GM15510 (cell line): Measurements from ENCODE around the gene ENPP7.

ENCODE experiments used
- POLR2A ChIP-seq: IDR thresholded peaks from 3 replicates; pipeline ENCODE4 v1.6.1; 2011; ENCODE audit warnings: borderline replicate concordance; ENCODE audit not compliant: insufficient read length; ENCODE audit errors: extremely low read depth

Gene ENPP7

DNA sequence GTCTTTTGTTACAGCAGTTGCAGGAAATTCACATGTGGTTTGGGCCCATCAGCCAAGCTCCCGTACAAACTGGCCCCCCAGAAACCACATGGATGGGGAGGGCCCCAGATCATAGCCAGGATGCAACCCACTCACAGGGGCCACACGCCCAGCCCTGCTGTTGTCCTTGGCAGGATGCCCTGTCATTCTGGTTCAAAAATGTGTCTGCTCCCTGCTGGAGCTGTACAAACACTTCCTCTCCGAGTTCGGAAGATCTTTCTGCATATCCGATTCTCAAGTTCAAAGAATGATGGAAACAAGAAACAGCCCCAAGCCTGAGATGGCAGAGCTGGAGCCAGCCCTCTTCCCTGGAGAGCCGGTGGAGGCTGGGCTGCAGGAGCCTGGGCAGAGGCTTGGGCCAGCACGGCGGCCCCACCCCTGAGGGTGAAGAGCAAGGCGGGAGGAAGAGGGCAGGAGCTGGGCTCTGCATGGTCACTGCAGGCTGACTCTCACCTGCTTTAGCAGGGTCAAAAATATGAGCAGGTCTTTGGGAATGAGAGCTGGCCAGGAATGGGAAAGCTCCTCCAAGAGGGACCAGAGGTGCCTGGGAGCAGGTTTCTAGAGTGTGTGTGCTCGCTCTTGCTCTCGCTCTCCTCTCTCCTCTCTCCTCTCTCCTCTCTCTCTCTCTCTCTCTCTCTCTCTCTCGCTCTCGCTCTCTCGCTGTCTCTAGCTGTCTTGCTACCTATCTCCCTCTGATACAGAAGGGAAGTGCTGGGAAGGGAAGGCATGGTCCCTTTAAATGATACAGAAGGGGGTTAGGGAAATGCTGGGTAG lies 34.7 kb upstream of the ENPP7 start:
- TF ChIP-seq POLR2A: no peak

DNA sequence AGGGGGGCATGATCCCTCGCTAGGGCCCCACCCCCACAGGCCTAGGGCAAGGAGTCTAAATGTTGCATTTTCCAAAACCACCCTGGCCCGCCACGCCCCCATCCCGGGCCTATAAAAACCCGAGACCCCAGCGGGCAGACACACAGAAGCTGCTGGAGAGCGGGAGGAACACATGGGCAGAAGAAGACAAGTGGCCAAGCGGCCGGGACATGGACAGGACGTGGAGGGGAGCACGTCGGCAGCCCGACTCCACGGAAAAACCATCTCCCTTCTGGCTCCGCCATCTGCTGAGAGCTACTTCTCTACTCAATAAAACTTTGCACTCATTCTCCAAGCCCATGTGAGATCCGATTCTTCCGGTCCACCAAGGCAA lies 34.1 kb upstream of the ENPP7 start:
- TF ChIP-seq POLR2A: no peak

DNA sequence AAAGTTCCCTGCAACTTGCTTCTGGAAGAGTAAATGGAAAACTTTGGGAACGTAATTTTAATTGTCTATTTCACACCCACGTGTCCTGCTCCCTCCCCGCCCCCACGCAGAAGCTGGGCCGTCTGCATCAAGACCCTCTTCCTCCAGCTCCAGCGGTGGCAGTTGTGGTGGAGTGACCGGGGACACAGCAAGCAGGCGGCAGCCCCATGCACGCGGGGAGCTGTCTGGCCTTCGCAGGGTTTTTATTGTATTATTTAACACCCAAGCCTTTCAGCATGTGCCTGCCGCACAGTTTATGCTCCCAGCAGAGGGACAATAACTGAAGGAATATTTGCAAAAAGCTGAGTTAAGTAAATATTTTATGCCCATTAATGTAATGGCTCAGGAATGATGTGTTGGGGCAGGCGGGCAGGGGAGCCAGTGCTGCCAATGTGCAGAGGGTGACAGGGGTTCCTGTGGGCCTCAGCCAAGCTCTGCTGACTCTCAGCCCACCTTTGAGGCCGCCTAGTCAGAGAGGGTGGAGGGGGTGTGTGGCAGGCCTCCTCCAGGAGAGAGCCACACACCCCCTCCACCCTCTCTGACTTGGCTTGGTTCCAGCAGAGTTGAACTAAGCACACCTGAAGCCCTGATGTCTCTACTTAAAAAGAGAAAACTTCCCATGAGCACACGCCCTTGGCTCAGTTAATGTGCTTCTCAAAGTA lies 32.4 kb upstream of the ENPP7 start:
- no peak for TF ChIP-seq POLR2A

DNA sequence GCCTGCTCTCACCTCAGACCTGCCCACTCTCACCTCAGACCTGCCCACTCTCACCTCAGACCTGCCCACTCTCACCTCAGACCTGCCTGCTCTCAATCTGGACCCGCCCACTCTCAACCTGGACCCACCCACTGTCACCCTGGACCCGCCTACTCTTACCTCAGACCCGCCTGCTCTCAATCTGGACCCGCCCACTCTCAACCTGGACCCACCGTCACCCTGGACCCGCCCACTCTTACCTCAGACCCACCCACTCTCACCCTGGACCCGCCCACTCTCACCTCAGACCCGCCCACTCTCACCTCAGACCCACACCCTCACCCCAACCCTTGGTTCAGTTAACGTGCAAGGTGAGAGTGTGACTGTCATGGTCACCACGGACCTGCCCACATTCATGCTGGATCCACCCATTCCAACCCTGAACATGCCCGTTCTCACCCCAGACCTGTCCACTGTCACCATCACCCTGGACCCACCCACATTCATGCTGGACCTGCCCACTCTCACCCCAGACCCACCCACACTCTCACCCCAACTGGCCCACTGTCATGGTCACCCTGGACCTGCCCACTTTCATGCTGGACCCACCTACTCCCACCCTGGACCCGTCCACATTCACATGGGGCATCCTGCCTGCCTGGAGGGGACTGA lies 31.2 kb upstream of the ENPP7 start:
- TF ChIP-seq POLR2A: no peak

DNA sequence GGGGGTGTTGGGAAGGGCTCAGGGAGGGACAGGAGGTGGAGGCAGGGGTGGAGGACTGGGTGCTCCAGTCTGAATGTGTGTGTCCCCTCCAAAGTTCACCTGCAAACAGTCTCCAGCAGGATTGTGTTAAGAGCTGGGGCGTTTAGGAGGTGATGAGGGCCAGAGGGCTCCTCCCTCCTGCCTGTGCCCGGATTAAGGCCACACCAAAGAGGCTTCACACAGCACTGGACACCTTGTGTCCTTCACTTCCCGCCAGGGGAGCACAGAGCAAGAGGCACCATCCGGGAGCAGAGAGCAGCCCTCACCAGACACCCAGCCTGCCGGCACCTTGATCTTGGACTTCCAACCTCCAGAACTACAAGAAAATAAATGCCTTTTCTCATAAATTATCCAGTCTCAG lies 30.2 kb upstream of the ENPP7 start:
- TF ChIP-seq POLR2A: no peak

DNA sequence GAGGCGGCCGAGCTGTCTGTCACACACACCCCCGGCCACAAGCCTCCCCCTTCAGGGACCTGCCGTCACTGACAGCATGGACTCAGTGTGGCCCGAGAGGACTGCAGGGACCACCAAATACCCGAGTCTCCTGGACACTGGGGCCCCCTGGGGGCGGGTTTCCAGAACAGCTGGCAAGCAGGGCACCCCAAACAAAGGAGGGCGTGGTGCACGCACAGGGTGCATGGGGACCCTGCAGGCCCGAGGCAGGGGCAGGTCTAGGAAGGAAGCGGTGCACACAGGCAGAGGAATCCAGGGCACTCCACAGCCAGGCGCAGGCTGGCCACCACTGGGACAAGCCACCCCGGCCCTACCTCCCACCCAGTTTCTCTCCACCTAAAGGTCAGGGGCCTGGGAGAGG lies 28.7 kb upstream of the ENPP7 start:
- no peak for TF ChIP-seq POLR2A

DNA sequence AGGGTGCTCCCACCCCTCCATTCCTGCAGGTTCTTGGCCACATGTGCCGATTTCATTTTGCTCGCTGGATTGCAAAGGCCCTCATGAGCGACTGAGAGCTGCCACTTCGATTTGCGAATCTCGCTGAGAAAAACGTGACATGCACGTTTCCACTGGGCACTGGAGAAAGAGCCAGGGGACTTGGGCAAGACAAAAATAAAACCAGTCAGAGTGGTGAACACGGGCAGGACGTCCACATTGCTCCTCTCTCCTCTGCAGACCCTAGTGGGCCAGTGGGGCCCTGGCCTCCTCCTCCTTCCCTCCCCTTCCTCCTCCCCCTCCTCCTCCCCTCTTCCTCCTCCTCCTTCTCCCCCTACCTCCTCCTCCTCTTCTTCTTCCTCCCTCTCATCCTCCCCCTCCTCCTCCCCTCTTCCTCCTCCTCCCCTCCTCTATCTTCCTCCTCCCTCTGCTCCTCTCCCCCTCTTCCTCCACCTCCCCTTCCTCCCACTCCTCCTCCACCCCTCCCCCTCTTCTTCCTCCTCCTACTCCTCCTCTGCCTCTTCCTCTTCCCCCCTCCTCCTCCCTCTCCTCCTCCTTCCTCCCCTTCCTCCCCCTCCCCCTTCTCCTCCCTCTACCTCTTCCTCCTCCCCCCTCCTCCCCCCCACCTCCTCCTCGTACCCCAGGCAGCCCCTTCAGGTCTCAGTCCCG lies 28.1 kb upstream of the ENPP7 start:
- TF ChIP-seq POLR2A: no peak

DNA sequence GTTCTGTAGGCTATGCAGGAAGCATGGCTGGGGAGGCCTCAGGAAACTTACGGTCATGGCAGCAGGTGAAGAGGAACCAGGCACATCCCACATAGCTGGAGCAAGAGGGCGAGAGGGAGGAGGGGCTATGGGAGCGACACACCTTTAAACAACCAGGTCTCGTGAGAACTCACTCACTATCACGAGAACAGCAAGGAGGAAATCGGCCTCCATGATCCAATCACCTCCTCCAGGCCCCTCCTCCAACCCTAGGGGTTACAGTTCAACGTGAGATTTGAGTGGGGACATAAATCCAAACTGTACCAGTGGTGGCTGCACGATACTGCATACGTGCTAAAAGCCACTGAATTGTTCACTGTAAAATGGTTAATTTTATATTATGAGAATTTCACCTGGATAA lies 26.1 kb upstream of the ENPP7 start:
- TF ChIP-seq POLR2A: no peak

DNA sequence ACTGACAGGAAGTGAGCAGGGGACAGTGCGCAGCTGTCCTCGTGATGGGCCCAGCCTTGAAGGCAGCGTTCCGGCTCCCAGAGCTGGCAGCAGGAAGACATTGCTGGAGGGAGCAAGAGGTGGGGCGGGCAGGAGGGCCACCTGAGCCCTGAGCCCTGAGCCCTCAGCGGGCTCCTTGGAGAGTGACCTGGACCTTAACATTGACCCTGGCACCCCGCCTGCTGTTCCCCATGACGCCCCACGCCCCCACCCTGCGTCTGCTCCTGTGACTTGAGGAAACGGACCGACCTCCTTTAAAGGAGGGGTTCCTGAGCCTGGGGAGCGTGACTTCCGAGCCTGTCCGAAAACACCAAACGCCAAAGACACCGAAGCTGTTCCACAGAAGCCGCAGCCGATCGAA lies 25.1 kb upstream of the ENPP7 start:
- TF ChIP-seq POLR2A: no peak

DNA sequence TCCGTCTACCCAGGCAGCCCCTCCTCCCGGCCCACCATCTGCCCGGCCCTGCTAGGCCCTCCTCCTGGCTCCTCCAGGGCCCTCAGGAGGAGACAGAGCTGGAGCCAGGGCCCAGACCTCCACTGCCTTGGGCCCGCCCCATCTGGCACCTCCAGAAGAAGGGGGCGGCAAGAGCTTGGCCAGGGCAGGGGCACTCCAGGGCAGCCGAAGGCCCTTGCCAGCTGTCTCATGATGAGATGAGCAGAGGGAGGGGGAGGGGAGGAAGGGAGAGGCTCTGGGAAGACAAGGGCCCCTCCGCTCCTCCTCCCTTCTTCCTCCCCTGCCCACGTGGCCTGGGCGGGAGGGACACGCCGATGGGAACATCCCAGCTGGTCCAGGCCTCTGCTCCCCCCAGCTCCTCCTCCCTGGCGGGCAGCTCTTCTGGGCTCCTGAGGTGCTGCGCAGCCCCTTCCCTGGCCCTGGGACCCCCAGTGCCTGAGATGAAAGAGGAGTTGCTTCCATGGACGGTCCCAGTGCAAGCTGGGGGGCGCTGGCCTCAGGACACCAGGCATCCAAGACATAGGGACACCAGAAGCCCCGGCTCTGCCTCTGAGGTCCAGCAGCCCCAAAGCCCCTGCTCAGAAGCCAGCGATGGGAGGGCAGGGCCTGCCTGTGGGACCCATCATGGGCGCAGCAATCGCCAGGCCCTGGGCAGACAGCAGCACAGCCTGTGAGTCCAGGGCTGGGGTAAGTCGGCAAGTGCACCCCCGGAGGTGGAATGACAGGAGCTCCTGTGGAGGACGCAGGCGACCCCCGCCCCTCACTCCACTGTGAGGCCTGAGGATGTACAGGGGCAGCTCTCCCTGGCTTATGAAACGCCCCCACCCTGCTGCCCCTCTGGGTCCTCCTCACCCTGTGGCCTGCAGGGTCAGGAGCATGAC lies 23.6 kb upstream of the ENPP7 start:
- TF ChIP-seq POLR2A: no peak

DNA sequence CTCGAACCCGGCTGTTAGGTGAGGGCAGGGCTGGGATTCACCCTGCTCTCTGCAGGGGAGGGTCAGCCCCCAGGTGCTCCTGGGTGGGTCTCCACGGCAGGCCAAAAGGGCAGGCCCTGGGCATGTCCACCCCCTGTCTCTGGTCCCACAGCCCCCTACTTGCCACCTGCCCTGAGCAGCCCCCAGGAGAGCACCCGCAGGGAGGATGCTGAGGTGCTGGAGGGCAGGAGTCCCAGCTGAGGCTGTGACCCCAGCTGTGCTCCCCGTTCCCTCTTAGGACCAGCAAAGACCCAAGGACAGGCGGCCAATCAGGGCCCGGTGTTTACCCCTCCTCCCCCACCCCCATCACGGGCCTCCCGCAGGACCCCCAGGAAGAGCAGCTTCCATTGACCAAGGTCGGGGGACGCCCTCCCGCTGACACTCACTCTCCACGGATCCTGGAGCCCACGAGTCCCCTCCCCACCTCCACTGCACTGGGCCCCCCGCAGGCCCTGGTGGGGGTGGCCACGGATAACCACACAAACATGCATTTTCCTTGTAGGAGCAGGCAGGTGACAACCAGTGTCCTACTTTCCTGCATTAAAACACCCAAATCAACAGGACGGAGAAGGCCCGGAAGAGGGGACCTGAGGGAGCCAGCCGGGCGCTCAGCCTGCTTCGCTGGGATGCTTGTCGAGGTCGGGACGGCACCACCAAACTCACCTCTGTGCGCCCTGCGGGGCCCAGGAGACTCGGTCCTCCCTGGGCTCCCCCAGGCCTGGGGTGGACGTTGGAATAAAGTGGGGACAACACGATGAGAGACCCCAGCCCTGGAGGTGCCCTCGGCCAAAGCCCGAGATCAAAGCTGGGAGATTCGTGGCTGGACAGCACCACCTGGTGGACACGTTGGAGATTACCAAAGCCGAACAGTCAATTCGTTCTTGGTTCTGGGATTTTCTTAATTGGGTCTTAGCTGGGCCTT lies 22.5 kb upstream of the ENPP7 start:
- TF ChIP-seq POLR2A: no peak

DNA sequence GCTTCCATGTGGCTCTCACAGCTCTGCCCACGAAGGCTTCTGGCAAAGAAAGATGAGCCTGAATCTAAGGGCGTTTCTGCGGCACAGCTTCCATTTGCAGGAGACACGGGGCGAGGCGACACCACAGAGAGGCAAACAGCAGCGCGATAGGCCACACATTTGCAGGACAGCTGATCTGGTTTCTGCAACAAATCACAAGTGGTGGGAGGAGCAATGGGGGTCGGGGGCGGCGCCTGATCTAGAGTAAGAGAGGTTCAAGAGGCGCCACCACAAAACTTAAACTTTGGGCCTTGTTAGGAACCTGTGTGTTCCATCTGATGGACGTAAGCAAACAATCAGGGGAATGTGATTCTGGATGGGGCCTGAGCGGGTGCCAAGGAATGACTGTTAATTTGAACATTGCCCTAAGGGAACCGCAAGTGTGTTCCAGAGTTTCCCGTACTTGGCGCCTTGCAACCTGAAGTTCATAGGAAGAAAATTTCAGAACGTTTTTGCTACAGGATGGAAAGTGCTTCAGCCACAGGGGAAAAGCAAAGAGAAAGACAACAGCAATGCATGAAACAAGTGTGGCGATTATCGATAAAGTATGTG lies 18.9 kb upstream of the ENPP7 start:
- no peak for TF ChIP-seq POLR2A

DNA sequence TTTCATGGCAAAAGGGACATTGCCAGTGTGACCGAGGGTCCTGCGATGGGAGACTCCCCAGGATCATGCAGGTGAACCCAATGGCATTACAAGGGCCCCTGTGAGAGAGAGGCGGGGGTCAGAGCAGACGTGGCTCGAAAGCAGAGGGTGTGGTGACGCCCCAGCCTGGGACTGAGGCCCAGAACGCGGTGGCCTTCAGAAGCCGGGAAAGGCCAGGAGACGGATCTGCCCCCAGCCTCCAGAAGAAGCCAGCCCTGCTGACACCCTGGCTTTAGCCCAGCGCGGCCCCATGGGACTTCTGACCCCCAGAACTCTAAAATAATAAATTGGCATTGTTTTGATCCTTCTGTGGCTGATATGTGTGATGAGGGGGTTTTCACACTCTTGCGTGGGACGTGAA lies 17.4 kb upstream of the ENPP7 start:
- TF ChIP-seq POLR2A: no peak
